GM18505 (cell line): ENCODE measurements around the gene TSPEAR.

Experiments
- ATAC-seq: cut with Tn5 transposase; IDR thresholded peaks from one replicate; pipeline ENCODE4 v1.9.1; 2021; ENCODE audit not compliant: unreplicated experiment
- POLR2A ChIP-seq: IDR thresholded peaks from 4 replicates; pipeline ENCODE4 v1.6.1; 2011; ENCODE audit warnings: borderline replicate concordance; ENCODE audit not compliant: insufficient read depth, insufficient read length; ENCODE audit errors: extremely low read depth

TSPEAR gene

GRCh38 chr21:44530221-44530902 is 181.0 kb downstream of the TSPEAR start:
- TF ChIP-seq POLR2A = no peak
- ATAC-seq = no peak

DNA sequence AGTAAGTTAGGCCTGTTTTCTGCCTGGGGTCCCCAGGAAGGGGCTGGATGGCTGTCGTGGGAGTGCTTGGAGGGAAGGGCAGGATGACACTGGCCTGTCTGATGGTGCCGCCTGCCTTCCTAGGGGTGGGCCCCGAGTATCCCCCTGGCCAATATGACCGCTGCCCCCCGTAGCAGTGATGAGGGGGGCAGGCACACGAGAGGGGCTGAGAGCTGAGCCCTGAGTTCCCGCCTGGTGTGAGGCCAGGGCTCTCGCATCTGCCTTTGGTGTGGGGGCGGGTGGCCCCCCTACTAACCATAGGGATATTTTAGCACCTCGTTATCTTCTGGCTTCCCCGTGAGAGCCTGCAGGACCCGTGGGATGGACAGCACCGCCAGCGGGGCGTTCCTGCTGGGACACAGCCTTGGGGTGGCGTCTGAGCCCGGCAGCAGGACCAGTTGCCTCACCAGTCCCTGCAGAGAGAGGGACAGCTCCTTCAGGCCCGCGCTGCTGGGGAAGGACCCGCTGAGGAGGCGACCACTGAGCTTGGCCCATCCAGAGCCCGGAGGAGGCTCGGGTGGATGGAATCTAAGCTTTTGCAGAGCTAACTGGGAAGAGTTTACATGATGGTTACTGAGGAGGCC is 181.8 kb downstream of the TSPEAR start:
- TF ChIP-seq POLR2A = no peak
- no peak for ATAC-seq

DNA sequence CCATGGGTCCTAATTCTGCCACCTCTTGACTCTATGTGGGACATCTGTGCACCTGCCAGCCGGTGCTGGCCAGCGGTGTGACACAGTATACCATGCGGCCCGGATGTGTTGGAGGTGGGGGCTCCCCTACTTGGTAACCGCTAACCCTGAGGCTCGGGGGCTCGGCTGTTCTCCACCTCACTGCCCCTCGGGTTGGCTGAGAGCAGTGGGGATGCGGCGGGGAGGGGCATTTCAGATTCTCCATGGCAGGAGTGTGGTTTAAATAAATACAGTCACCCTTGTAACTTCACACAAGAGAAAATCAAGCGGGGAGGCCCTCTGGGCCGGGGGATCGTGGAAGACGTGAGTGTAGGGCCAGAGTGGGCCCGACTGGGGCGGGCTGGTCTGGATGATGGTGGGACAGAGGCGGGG is 182.4 kb downstream of the TSPEAR start:
- TF ChIP-seq POLR2A = no peak
- no peak for ATAC-seq

DNA sequence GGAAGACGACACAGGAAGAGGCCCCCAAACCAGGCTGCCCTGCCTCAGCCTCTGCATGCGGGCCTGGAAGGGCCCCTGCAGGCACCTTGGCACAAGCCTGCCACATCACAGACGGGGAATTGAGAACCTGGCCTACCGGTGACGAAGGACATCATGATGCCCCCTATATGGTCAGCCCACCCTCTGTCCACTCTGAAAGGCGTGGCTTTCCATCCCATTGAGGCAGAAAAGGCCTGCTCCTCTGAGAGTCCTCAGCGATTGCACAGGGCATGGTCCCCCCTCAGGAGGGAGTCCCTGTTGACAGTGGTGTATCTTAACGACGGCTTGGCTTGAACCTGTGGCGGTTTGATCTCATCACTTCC is 182.8 kb downstream of the TSPEAR start:
- ATAC-seq = no peak
- no peak for TF ChIP-seq POLR2A

DNA sequence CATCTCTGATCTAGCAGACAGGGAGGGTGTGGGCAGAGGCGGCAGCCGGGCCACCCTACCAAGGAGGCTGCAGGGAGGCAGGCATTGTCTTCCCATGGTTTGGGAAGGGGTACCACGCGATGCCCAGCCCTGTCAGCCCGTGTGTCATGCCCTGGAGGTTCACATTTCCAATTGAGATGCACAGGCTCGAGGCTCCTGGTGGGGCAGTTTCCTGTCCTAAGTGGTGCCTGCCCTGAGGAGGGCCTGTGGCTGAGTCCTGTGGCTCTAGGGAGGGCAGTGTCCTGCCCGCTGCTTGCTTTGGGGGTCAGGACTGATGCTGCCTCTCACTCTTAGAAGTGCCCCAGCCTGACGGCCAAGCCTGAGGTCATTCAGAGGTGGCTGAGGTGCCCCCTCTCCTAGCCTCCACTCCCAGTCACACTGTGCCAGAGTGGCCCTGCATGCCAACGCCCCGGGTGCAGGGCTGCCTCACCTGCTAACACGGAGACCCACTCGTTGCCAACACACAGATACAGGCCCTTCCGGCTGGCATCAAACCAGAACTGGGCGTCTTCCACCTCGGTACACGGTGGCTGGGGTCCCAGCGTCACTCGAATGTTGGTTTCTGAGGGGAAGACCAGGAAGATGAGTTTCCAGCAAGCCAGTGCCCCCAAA is 183.3 kb downstream of the TSPEAR start:
- TF ChIP-seq POLR2A = no peak
- ATAC-seq = no peak

DNA sequence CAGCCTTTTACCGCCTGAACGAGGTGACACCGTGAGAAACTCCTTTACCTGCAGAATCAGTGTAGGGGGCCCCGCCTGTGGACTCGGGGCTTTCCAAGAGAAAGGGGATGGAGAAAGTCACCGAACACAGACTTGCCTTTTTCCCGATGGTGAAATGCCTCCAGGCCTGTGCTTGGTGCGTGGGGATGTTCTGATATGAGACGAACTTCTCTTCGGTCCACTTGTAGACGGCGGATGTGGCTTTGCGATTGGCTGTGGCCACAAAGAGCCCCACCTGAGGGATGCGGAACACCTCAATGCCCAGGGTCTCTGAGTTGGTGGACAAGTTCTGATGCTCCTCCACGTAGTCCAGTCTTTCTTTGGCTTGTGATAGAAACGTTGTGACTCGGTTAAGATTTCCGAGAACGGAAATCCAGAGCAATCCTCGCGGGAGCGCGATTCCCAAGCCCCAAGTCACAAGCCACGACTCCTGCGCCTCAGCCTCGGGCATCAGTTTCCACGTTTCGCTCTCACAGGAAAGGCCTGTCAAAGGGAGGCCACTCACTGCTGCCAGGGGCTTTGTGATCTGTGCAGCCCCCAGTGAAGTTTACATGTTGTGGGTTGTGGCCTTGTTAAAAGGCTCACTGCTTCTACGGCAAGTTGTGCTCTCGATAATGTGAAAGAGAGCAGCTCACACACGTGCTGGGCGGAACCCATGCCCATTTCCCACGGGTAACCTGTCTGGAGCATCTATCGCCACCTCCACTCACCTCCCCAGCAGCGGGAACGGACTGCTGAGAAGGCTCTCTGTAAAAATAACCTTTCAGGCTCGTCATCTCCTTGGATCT is 184.0 kb downstream of the TSPEAR start:
- no peak for TF ChIP-seq POLR2A
- no peak for ATAC-seq

- ATAC-seq = no peak
- no peak for TF ChIP-seq POLR2A
Observed at GRCh38 chr21:44526096-44526997, 185.0 kb downstream of the TSPEAR start.

DNA sequence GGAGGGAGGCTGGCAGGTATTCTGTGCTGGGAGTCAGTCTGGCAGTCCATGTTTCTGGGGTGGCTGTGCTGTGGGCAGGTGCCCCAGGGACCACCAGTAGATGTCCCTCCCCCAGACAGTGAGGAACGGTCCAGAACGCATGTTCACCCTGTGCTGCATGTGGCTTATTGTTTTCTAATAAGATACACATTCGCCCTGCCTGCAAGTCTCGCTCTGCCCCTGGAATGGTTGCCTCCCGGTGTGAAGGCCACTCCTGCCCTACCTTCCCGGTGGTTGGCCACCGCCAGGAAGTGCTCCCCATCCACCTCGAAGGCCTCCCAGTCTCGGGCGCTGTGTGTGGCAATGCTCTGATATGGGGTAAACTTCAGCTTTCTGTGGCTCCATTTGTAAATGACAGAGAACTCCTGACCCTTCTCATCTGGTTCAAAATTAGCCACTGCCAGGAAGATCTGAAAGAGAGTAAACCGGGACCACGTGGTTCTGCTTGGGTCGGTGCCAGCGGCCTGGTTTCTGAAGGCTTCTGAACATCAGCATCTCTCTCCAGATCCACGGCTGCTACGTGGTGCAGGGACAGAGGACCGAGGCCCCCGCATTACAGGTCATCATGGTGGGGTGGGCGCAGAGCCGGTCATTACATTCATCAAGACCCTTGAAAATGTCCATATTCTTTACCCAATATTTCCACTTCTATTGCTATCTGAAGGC is 185.8 kb downstream of the TSPEAR start:
- ATAC-seq = no peak
- no peak for TF ChIP-seq POLR2A

DNA sequence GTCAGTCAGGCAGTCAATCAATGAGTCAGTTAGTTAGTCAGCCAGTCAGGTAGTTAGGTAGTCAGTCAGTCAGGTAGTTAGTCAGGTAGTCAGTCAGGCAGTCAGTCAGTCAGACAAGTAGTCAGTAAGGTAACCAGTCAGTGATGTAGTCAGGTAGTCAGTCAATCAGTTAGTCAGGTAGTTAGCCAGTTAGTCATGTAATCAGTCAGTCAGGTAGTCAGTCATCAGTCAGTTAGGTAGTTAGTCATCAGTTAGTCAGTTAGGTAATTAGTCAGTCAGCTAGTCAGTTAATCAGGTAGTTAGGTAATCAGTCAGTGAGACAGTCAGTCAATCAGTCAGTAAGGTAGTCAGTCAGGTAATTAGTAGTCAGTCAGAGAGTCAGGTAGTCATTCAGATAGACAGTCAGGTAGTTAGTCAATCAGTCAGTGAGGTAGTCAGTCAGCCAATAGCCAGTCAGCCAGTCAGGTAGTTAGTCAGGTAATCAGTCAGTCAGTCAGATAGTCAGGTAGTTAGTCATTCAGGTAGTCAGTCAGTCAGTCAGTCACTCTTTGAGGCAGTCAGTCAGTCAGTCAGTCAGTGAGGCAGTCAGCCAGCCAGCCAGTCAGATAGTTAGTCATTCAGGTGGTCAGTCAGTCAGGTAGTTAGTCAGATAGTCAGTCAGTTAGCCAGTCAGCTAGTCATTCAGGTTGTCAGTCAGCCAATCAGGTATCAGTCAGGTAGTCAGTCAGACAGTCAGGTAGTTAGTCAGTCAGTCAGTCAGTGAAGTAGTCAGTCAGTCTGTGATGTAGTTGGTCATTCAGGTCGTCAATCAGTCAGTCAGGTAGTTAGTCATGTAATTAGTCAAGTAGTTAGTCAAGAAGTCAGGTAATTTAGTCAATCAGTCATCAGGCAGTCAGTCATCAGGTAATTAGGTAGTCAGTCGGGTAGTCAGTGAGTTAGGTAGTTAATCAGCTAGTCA is 186.7 kb downstream of the TSPEAR start:
- no peak for ATAC-seq
- no peak for TF ChIP-seq POLR2A

DNA sequence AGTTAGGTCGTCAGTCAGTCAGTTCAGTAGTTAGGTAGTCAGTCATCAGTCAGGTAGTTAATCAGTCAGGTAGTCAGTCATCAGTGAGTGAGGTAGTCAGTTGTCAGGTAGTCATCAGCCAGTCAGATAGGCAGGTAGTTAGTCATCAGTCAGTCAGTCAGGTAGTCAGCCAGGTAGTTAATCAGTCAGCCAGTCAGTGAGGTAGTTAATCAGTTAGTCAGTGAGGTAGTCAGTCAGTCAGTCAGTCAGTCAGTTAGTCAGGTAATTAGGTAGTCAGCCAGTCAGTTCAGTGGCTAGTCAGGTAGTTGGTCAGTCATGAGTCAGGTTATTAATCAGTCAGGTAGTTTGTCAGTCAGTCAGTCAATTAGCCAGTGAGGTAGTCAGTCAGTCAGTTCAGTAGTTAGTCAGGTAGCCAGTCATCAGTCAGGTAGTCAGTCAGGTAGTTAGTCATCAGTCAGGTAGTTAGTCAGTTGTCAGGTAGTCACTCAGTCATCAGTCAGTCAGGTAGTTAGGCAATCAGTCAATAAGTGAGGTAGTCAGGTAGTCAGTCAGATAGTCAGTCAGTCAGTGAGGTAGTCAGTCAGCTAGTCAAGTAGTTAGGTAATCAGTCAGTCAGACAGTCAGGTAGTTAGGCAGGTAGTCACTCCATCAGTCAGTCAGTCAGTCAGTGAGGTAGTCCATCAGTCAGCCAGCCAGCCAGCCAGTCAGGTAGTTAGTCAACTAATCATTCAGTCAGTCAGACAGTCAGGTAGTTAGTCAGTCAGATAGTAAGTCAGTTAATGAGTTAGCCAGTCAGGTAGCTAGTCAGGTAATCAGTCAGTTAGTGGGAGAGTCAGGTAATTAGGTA is 187.6 kb downstream of the TSPEAR start:
- no peak for ATAC-seq
- no peak for TF ChIP-seq POLR2A
